K562 (cell line): ENCODE results near the gene AP3B1. TPM values are rescaled to one million over a fixed set of nuclear protein-coding genes. Genes with fewer than 3 reads are reported as not detected.

Source experiments
- ATAC-seq: fragments of 200-7000 bp; cut with Tn5 transposase; 3 replicates; pipeline ENCODE4 v1.9.1; 2020; ENCODE audit warnings: moderate library complexity
- BruUV-seq: library from RNA; stranded (reverse); fragments of 400-500 nt; replicated peaks from 2 replicates; lab custom pipeline; 2021; lab: Mats Ljungman, UMichigan
- CTCF ChIA-PET: fragments of 300-600 bp; formaldehyde crosslinking; extraction: SDS; loops from one replicate; lab custom pipeline; 2021; ENCODE audit warnings: low intra/inter-chr PET ratio; lab: Yijun Ruan, JAX
- POLR2A ChIA-PET: fragments of 300-600, 350-650 bp; sonication (Branson Sonifier 250); formaldehyde crosslinking; extraction: SDS; loops from one replicate; lab custom pipeline; 2021; ENCODE audit warnings: antibody characterized with exemption, inconsistent platforms; lab: Yijun Ruan, JAX
- DNase-seq, 4 experiments: peaks; one replicate each; pipeline versions ENCODE4 v3.0.0 to v3.0.0-alpha.2; 2011 to 2018; ENCODE audit warnings: low spot score in 3 of 4, mixed read lengths in 3 of 4; ENCODE audit errors: extremely low read depth in 1 of 4
- FAIRE-seq: peaks from 2 replicates; lab custom pipeline; 2011; peaks lifted over from hg19 to GRCh38; lab: Jason Lieb, UNC
- H2AFZ ChIP-seq: 2 replicates; pipeline ENCODE4 v1.6.0; 2011; ENCODE audit warnings: low read depth, low read length, control low read depth, inconsistent platforms
- H3K27ac ChIP-seq: fragments of 200-600 bp; 3 replicates; pipeline ENCODE4 v1.8.0; 2011; ENCODE audit warnings: low read depth, mild to moderate bottlenecking, control low read depth, inconsistent platforms, low read length, moderate library complexity, mixed read lengths; ENCODE audit errors: extremely low read depth
- H3K27me3 ChIP-seq, 2 experiments: fragments of 300-600 bp in 1 of 2; 2 replicates in 1 of 2; 3 replicates in 1 of 2; pipeline versions ENCODE4 v1.6.0 to v1.8.0; 2011; ENCODE audit warnings: inconsistent platforms in 2 of 2, low read length in 2 of 2, mild to moderate bottlenecking in 1 of 2, mixed read lengths in 1 of 2, moderate library complexity in 1 of 2; ENCODE audit not compliant: control insufficient read depth in 2 of 2, insufficient read depth in 2 of 2
- H3K36me3 ChIP-seq: fragments of 300-600 bp; 3 replicates; pipeline ENCODE4 v1.8.0; 2011; ENCODE audit warnings: mild to moderate bottlenecking, low read length, inconsistent platforms; ENCODE audit not compliant: control insufficient read depth, insufficient read depth
- H3K4me1 ChIP-seq, 2 experiments: fragments of 200-600 bp in 1 of 2; replicated peaks in 1 of 2; 2 replicates in 1 of 2; 3 replicates in 1 of 2; pipeline versions ENCODE4 v1.5.1 to v1.8.0; 2011; ENCODE audit warnings: inconsistent platforms in 2 of 2, low read length in 2 of 2, mild to moderate bottlenecking in 1 of 2, mixed read lengths in 1 of 2, moderate library complexity in 1 of 2; ENCODE audit not compliant: control insufficient read depth in 2 of 2, insufficient read depth in 2 of 2
- H3K4me2 ChIP-seq: 2 replicates; pipeline ENCODE4 v1.6.1; 2011; ENCODE audit warnings: low read length, control low read depth, inconsistent platforms, mixed read lengths; ENCODE audit not compliant: insufficient read depth
- H3K4me3 ChIP-seq: fragments of 200-600 bp; sonication (generic), shearing (Covaris generic); 2 replicates; pipeline ENCODE4 v1.5.1; 2016; ENCODE audit warnings: control low read depth, inconsistent platforms
- H3K79me2 ChIP-seq: fragments of 200-600 bp; 3 replicates; pipeline ENCODE4 v1.8.0; 2011; ENCODE audit warnings: low read length, inconsistent platforms; ENCODE audit not compliant: control insufficient read depth, insufficient read depth
- H3K9ac ChIP-seq, 2 experiments: 2 replicates each; pipeline versions ENCODE4 v1.6.0 to v1.6.1; 2011; ENCODE audit warnings: low read depth in 2 of 2, low read length in 2 of 2, control low read depth in 1 of 2, inconsistent platforms in 1 of 2, mild to moderate bottlenecking in 1 of 2, mixed read lengths in 1 of 2; ENCODE audit not compliant: insufficient read depth in 1 of 2
- H3K9me1 ChIP-seq: one replicate; pipeline ENCODE4 v1.6.0; 2011; ENCODE audit warnings: inconsistent platforms, mild to moderate bottlenecking, low read length, moderate library complexity; ENCODE audit not compliant: control insufficient read depth, insufficient read depth
- H3K9me3 ChIP-seq: replicated peaks from 2 replicates; pipeline ENCODE4 v1.5.1; 2011; ENCODE audit warnings: low read depth, low read length, inconsistent platforms; ENCODE audit not compliant: control insufficient read depth, insufficient read depth
- H4K20me1 ChIP-seq: replicated peaks from 2 replicates; pipeline ENCODE4 v1.6.1; 2011; ENCODE audit warnings: low read length, inconsistent platforms, mixed read lengths; ENCODE audit not compliant: control insufficient read depth, insufficient read depth
- AFF1 ChIP-seq, 2 experiments: fragments of 450-650 bp; IDR thresholded peaks; 2 replicates each; pipeline ENCODE4 v1.6.1; 2018; ENCODE audit warnings: mild to moderate bottlenecking in 2 of 2, low read depth in 1 of 2; ENCODE audit not compliant: partially characterized antibody in 2 of 2
- NCOA6 ChIP-seq: fragments of 450-650 bp; IDR thresholded peaks from 2 replicates; pipeline ENCODE4 v1.6.1; 2017; ENCODE audit warnings: mild to moderate bottlenecking
- RAD21 ChIP-seq, 2 experiments: fragments of 250-450 bp in 1 of 2; fragments of 450-650 bp in 1 of 2; sonication (Bioruptor Pico) in 1 of 2; formaldehyde crosslinking in 1 of 2; IDR thresholded peaks in 1 of 2; conservative IDR thresholded peaks in 1 of 2; 2 replicates each; pipeline versions ENCODE4 v1.4.0 to v1.8.0; 2020 to 2022; ENCODE audit warnings: mild to moderate bottlenecking in 2 of 2, moderate library complexity in 1 of 2
- SRF ChIP-seq, 2 experiments: fragments of 250-450, 450-650 bp in 1 of 2; sonication (Bioruptor Pico) in 1 of 2; sonication (generic) in 1 of 2; formaldehyde crosslinking; IDR thresholded peaks; 2 replicates each; pipeline versions ENCODE4 v1.5.0 to v1.5.1; 2020 to 2022; ENCODE audit warnings: mild to moderate bottlenecking in 1 of 2, missing genetic modification reagents in 1 of 2
- YY1 ChIP-seq, 3 experiments: IDR thresholded peaks; 2 replicates each; pipeline ENCODE4 v1.6.1; 2011; ENCODE audit warnings: low read length in 2 of 3, mild to moderate bottlenecking in 2 of 3, moderate library complexity in 2 of 3, borderline replicate concordance in 1 of 3, control low read depth in 1 of 3, low read depth in 1 of 3; ENCODE audit not compliant: insufficient read depth in 3 of 3, insufficient replicate concordance in 2 of 3, control insufficient read depth in 1 of 3, insufficient read length in 1 of 3; ENCODE audit errors: extremely low read depth in 1 of 3
- WGBS: fragments of 100-300 bp; shearing (Covaris generic); methylation state at CpG from one replicate; pipeline ENCODE4 v1.1.6; 2016; ENCODE audit warnings: low coverage, mixed read lengths; ENCODE audit not compliant: insufficient coverage; ENCODE audit errors: missing lambda C conversion rate; 5-methylcytosine and 5-hydroxymethylcytosine counted together
- in situ Hi-C: fragments of 300-500 bp; cut with MboI; formaldehyde crosslinking; loops from 4 replicates; pipeline ENCODE4 v1.15.0; 2018; ENCODE audit warnings: inconsistent platforms, mixed read lengths
- intact Hi-C: fragments of 100-400 bp; cut with micrococcal nuclease; formaldehyde crosslinking; loops from 2 replicates; pipeline ENCODE4 v1.14.2; 2022
- polyA plus RNA-seq, 8 experiments: library from polyadenylated mRNA; depleted of rRNA in 4 of 8; stranded (reverse) in 5 of 8; unstranded in 3 of 8; fragments of >200 nt; fragmentation: Nextera tagmentation in 2 of 8; fragmentation: Illumina TruSeq in 1 of 8; extraction: Ambion mirVana in 2 of 8; extraction: Trizol in 1 of 8; gene quantifications; 2 replicates each; pipeline versions ENCODE4 v1.2.1 to v1.2.3, GENCODE V29; 2011 to 2014; ENCODE audit warnings: inconsistent platforms in 1 of 8, missing spikeins in 1 of 8
- total RNA-seq, 7 experiments: library from RNA; depleted of rRNA in 6 of 7; stranded (reverse); fragments of >200 nt in 6 of 7; fragmentation: Illumina TruSeq in 2 of 7; extraction: Trizol in 2 of 7; gene quantifications; 2 replicates each; pipeline versions ENCODE4 v1.2.1 to v1.2.3, GENCODE V29; 2011 to 2021; ENCODE audit warnings: low replicate concordance in 1 of 7

The AP3B1 gene
- total and polyA plus RNA-seq, 9 of the 15 experiments (the other 6 are each of a cell fraction or from before 2014, with no cell fraction given): 21.1 to 61.8 (median 42.2) TPM

- H3K27ac ChIP-seq: no peak overlapping the region
- ATAC-seq: peak; percentile 63
- H3K36me3 ChIP-seq: no peaks in the 10 kb centered on the region
- 19% methylated on average over 14 of the region's 19 CpGs for WGBS
- H3K4me1 ChIP-seq: peaks cover 0 to 12% of the 10 kb centered on the region in 2 experiments; a peak in 2 of 5 replicates
- no TSS peak for BruUV-seq
- FAIRE-seq: no peak
- no peaks in the 10 kb centered on the region for H3K9me1 ChIP-seq
- TF ChIP-seq YY1 (IDR thresholded peaks at IDR 0.05; ENCODE audit: borderline replicate concordance in 1 of 3, control insufficient read depth in 1 of 3, extremely low read depth in 1 of 3, insufficient read depth in 3 of 3, insufficient read length in 1 of 3, insufficient replicate concordance in 2 of 3, low read depth in 1 of 3, low read length in 2 of 3) (peak in 1 of 3 experiments; percentile 18), NCOA6 (no peak), AFF1 (IDR thresholded peaks at IDR 0.05; ENCODE audit: low read depth in 1 of 2, partially characterized antibody in 2 of 2) (no peak), RAD21 (CRISPR knock-in tag; conservative IDR thresholded peaks at IDR 0.05 in 1 of 2, IDR thresholded peaks at IDR 0.05 in 1 of 2) (0 out of 4 replicates have a peak, but pooled peaks of 1 of the 2 experiments have one; percentile 10), SRF (CRISPR knock-in tag; IDR thresholded peaks at IDR 0.05) (no peak)
- 0 out of 2 replicates have a peak overlapping the region, but pooled peaks have one; percentile 14 for H2AFZ ChIP-seq
- no peaks in the 10 kb centered on the region for H3K9me3 ChIP-seq
- H3K79me2 ChIP-seq: no peaks in the 10 kb centered on the region
- in situ Hi-C loops: no loop called here
- intact Hi-C loops: no loop called here
- CTCF ChIA-PET: interaction anchor here (0.6 to 1.2 kb wide), 2 partner anchors 106 to 120 kb away, joined by 3 read pairs; no protein-coding TSS in a partner anchor
- no peak overlapping the region for H3K4me3 ChIP-seq
- H3K4me2 ChIP-seq: no peak overlapping the region
- peaks cover 40 to 43% of the 10 kb centered on the region in 2 experiments; a peak in 4 of 5 replicates for H3K27me3 ChIP-seq
- peak in 1 of 4 experiments; percentile 5 for DNase-seq
- H4K20me1 ChIP-seq: no peaks in the 10 kb centered on the region
- POLR2A ChIA-PET: no interaction called here
- no peak overlapping the region for H3K9ac ChIP-seq
Measured at GRCh38 chr5:77973253-77973609, 321.3 kb downstream of the AP3B1 start.
